Measurements from ENCODE around the gene ETS1.

GRCh38 chr11:128474036-128474874, 113.1 kb downstream of the ETS1 start:
- no peak for TF ChIP-seq CTCF (IDR thresholded peaks at IDR 0.05; ENCODE audit: low read length)
- TF ChIP-seq EZH2phosphoT487 (IDR thresholded peaks at IDR 0.05; ENCODE audit: low read length): no peak

Measured in MM.1S (cell line).